ENCODE measurements around the gene NDUFV1.
"Not testable (repeated sequence)": the region's sequence is repeated elsewhere in the genome, so short reads cannot be mapped to it uniquely, and the experiment has no call there.

Gene NDUFV1

DNA sequence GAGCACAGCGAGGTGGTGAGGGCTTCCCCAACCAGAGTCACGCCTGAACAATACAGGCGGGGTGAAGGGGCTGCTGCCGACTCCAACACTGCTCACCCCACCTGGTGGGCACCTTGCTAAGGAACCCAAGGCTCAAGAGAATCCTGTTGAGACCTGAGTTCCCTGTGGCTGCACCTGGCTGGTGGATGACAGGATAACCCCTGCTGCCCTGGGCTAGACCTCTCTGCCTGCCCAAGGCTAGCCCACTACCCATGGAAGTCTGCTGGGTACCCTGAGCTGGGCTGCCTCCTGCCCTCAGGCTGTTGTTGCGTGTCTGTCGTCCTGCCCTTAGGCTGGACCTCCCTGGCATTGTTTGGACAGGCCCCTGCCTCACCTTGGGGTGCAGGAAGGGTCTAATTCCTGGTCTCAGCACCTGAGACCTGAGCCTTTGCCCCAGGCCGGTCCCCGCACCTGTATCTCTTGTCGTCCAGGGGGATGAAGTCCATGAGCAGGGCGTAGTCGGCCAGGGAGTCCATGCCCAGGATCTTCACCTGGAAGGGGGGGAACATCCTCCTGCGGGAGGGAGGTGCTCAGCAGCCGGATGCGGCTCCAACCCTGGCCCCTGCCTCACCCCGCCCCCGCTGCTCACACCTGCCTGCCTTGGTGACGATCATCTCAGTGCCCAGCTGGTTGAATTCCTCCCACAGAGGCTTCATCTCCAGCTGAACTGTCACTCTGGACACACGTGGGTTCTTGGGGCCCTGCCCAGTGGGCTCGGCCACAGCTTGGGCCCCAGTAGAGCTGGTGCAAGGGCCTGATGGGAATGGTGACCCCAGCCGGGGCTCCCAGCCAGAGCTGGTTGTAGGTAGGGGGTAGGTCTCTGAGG is 27.9 kb downstream of the NDUFV1 start:
- Mint-ChIP-seq H3K36me3 (no peaks in the 10 kb centered on the region), H3K4me1 (peaks cover 9% of the 10 kb centered on the region), H3K4me3 (no peak overlapping the region), H3K9me3 (no peaks in the 10 kb centered on the region), H3K27me3 (no peaks in the 10 kb centered on the region), H3K27ac (no peak overlapping the region)
- no peak for ATAC-seq

- no peak for ATAC-seq
- no peak overlapping the region for H3K27ac Mint-ChIP-seq
- peaks cover 3% of the 10 kb centered on the region for H3K27me3 Mint-ChIP-seq
- H3K4me3 Mint-ChIP-seq: no peak overlapping the region
- H3K36me3 Mint-ChIP-seq: no peaks in the 10 kb centered on the region
- peaks cover 12% of the 10 kb centered on the region for H3K4me1 Mint-ChIP-seq
- no peaks in the 10 kb centered on the region for H3K9me3 Mint-ChIP-seq
Measured at GRCh38 chr11:67635231-67635521, 28.4 kb downstream of the NDUFV1 start.

DNA sequence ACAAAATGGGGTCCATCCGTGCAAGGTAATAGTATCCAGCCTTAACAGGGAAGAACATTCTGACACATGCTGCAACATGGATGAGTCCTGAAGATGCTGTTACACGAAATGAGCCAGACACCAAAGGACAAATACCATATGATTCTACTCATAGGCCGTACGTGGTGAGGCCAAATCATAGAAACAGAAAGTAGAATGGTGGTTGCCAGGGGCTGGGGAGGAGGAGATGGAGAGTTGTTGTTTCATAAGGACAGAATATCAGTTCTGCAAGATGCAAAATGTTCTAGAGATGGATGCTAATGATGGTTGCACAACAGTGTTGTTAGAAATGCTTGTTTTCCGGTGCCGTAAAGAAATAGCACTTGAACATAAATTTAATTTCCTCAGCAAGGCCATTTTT is 30.2 kb downstream of the NDUFV1 start:
- no peak overlapping the region for H3K27ac Mint-ChIP-seq
- H3K4me1 Mint-ChIP-seq: peaks cover 6% of the 10 kb centered on the region
- H3K27me3 Mint-ChIP-seq: peaks cover 6% of the 10 kb centered on the region
- H3K4me3 Mint-ChIP-seq: no peak overlapping the region
- no peaks in the 10 kb centered on the region for H3K9me3 Mint-ChIP-seq
- H3K36me3 Mint-ChIP-seq: no peaks in the 10 kb centered on the region
- ATAC-seq: no peak

GRCh38 chr11:67637441-67637840 is 30.7 kb downstream of the NDUFV1 start:
- H3K36me3 Mint-ChIP-seq, ATAC-seq: not testable (repeated sequence)

GRCh38 chr11:67638535-67639437 is 32.0 kb downstream of the NDUFV1 start:
- peaks cover 15% of the 10 kb centered on the region for H3K27me3 Mint-ChIP-seq
- H3K9me3 Mint-ChIP-seq: no peaks in the 10 kb centered on the region
- H3K36me3 Mint-ChIP-seq: no peaks in the 10 kb centered on the region
- H3K4me1 Mint-ChIP-seq: peaks cover 6% of the 10 kb centered on the region
- ATAC-seq: no peak
- H3K27ac Mint-ChIP-seq: no peak overlapping the region
- no peak overlapping the region for H3K4me3 Mint-ChIP-seq

More at GRCh38 chr11:67637441-67637840, 30.7 kb downstream of the NDUFV1 start:
- not testable (repeated sequence) for H3K9me3 Mint-ChIP-seq, H3K27ac Mint-ChIP-seq, H3K4me3 Mint-ChIP-seq, H3K4me1 Mint-ChIP-seq
- H3K27me3 Mint-ChIP-seq: peaks cover 11% of the 10 kb centered on the region

GRCh38 chr11:67639438-67639859 is 32.7 kb downstream of the NDUFV1 start, which contains the start of gene TBX10:
TBX10 (minus strand) TSS chr11:67639763; CDS start chr11:67639472, 291 bp downstream.
- Mint-ChIP-seq H3K36me3 (no peaks in the 10 kb centered on the region), H3K4me3 (no peak within 1 kb of the TSS), H3K27ac (no peak within 1 kb of the TSS), H3K4me1 (peaks cover 6% of the 10 kb centered on the region), H3K9me3 (no peaks in the 10 kb centered on the region), H3K27me3 (peaks cover 15% of the 10 kb centered on the region)
- no peak for ATAC-seq

- peaks cover 15% of the 10 kb centered on the region for H3K27me3 Mint-ChIP-seq
- H3K4me3 Mint-ChIP-seq: no peak overlapping the region
- no peaks in the 10 kb centered on the region for H3K9me3 Mint-ChIP-seq
- H3K36me3 Mint-ChIP-seq: no peaks in the 10 kb centered on the region
- ATAC-seq: peak; percentile 74
- H3K27ac Mint-ChIP-seq: no peak overlapping the region
- peaks cover 12% of the 10 kb centered on the region for H3K4me1 Mint-ChIP-seq
Measured at GRCh38 chr11:67640021-67640757, 33.5 kb downstream of the NDUFV1 start.

DNA sequence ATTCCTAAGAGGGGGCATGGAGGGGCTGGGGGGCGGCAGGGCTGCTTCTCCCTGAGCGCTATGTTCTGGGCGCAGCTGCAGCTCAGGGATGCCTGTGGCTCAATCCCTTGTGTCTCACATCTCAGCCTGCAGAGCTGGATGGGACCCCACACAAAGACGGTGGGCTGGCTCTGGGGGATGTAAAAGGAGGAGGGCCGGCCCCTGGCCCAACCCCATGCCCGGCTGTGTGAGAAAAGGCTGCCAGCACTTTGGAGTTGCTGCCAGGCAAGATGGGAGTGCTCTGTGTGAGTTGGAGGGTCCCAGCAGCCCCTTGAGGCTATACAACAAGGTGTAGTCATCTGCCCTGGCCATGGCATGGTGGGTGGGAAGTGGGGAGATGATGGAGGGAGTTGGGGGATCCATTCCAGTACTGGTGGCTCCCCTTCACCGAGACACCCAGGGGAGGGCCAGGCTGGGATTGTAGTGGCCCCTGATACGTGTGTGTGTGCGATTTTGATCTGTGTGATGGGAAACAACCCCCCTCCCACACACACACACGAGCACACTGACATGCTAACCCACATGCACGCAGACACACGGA is 34.1 kb downstream of the NDUFV1 start:
- Mint-ChIP-seq H3K27ac (no peak overlapping the region), H3K27me3 (peaks cover 15% of the 10 kb centered on the region), H3K4me1 (peaks cover 18% of the 10 kb centered on the region), H3K9me3 (no peaks in the 10 kb centered on the region), H3K36me3 (no peaks in the 10 kb centered on the region), H3K4me3 (no peak overlapping the region)
- ATAC-seq: no peak

DNA sequence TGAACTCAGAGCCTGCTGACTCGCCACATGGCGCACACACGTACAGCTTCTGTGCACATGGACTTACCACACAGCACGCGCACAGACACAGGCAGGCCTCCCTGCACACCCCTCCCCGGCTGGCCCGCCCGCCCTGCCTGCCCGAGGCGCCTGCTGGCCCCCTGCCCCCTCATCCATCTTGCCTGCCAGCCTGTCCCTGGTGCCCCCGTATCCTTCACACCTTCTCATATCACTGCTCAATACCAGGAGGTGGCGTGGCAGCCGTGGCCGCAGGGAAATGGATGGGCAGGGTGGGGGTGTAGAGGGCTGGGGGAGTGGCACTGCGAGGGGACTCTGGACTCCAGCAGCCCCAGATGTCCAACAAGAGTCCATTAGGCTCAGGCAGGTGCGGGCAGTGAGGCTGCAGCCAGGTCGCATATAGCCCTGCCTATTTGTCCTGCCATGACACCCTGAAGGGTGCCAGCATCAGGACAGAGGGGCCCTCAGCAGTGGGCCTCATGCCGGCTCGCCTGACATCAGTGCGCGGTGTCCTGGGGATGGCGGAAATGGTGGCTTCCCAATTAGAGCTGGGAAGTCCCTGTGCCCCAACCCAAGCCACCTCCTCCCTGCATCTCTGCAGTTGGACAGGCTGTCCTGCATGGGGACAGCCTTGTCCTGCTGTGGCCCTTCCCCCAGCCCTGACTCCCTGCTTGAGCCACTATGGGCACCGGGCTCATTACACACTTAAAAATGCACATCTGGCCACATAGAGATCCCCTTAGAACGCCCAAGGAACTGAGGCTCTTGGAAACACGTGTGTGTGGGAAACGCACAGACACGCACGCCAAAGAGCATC is 34.8 kb downstream of the NDUFV1 start:
- H3K36me3 Mint-ChIP-seq: no peaks in the 10 kb centered on the region

GRCh38 chr11:67642173-67643120 is 35.7 kb downstream of the NDUFV1 start:
- Mint-ChIP-seq H3K9me3 (no peaks in the 10 kb centered on the region), H3K27ac (no peak overlapping the region), H3K4me1 (peaks cover 34% of the 10 kb centered on the region), H3K36me3 (no peaks in the 10 kb centered on the region), H3K27me3 (peaks cover 15% of the 10 kb centered on the region), H3K4me3 (no peak overlapping the region)
- no peak for ATAC-seq

More for the DNA sequence above, 34.8 kb downstream of the NDUFV1 start:
- peaks cover 15% of the 10 kb centered on the region for H3K27me3 Mint-ChIP-seq
- peaks cover 25% of the 10 kb centered on the region for H3K4me1 Mint-ChIP-seq
- no peak overlapping the region for H3K27ac Mint-ChIP-seq
- no peak for ATAC-seq
- no peak overlapping the region for H3K4me3 Mint-ChIP-seq
- H3K9me3 Mint-ChIP-seq: no peaks in the 10 kb centered on the region

DNA sequence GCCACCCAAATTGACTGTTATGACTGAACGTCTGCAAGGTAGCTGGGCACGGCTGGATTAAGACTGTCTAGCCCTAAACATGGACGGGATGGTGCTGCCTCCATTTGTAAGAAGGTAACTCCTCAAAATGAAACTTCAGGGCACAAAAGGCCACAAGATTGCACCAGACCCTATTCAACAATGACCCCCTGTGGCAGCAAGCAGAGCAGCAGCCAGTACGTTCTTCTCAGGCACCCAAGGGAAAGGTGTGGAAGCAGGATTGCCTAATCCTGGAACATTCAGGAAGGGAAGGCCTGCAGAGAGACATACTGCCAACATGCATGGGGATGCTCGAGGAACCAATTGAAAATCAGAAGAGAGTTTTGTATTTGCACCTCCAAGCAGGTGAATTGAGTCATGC is 37.3 kb downstream of the NDUFV1 start:
- H3K4me1 Mint-ChIP-seq: peaks cover 50% of the 10 kb centered on the region
- H3K4me3 Mint-ChIP-seq: no peak overlapping the region
- no peak for ATAC-seq
- peaks cover 15% of the 10 kb centered on the region for H3K27me3 Mint-ChIP-seq
- H3K27ac Mint-ChIP-seq: no peak overlapping the region
- H3K9me3 Mint-ChIP-seq: no peaks in the 10 kb centered on the region
- no peaks in the 10 kb centered on the region for H3K36me3 Mint-ChIP-seq

GRCh38 chr11:67644472-67645418 is 38.0 kb downstream of the NDUFV1 start:
- H3K27ac Mint-ChIP-seq: no peak overlapping the region
- ATAC-seq: no peak
- no peaks in the 10 kb centered on the region for H3K9me3 Mint-ChIP-seq
- H3K4me1 Mint-ChIP-seq: peaks cover 57% of the 10 kb centered on the region
- no peak overlapping the region for H3K4me3 Mint-ChIP-seq
- H3K27me3 Mint-ChIP-seq: peaks cover 15% of the 10 kb centered on the region
- H3K36me3 Mint-ChIP-seq: no peaks in the 10 kb centered on the region

Data from stimulated activated memory B cell treated with anti-CD40 and anti-IgM and Interleukin-4, amounts not matched to agents 10 μg/mL and 1 μg/mL and 100 μg/mL, for 72 hours (primary cell).